NOMO-1 treated with DMSO at 0.1 percent for 48 hours (cell line): ENCODE measurements around the gene OSGIN1.
A peak's percentile ranks its signal among the peaks of the same experiment; 100 is the strongest.

Experiments used
- DNase-seq: peaks from one replicate; lab custom pipeline; 2025; ENCODE audit not compliant: unreplicated experiment; lab: John Stamatoyannopoulos, UW

OSGIN1 gene

GRCh38 chr16:83926726-83927397 lies 26.2 kb upstream of the OSGIN1 start:
- peak; percentile 2 for DNase-seq

GRCh38 chr16:83928341-83929055 lies 24.5 kb upstream of the OSGIN1 start:
- DNase-seq = no peak

GRCh38 chr16:83929811-83930555 lies 23.1 kb upstream of the OSGIN1 start:
- no peak for DNase-seq

- DNase-seq = no peak
Observed at GRCh38 chr16:83930730-83931500, 22.1 kb upstream of the OSGIN1 start.

- no peak for DNase-seq
Observed at GRCh38 chr16:83931556-83931955, 21.5 kb upstream of the OSGIN1 start.

- DNase-seq = no peak
Observed at GRCh38 chr16:83932304-83932703, 20.7 kb upstream of the OSGIN1 start.

- DNase-seq = no peak
Observed at GRCh38 chr16:83932955-83933673, 19.9 kb upstream of the OSGIN1 start.

- no peak for DNase-seq
Observed at GRCh38 chr16:83933885-83934683, 19.0 kb upstream of the OSGIN1 start.

- no peak for DNase-seq
Observed at GRCh38 chr16:83934684-83934977, 18.4 kb upstream of the OSGIN1 start.

GRCh38 chr16:83935005-83935857 lies 17.8 kb upstream of the OSGIN1 start:
- no peak for DNase-seq

- no peak for DNase-seq
Observed at GRCh38 chr16:83935858-83936255, 17.2 kb upstream of the OSGIN1 start.

GRCh38 chr16:83936581-83937165 lies 16.4 kb upstream of the OSGIN1 start:
- DNase-seq = no peak

- DNase-seq = no peak
Observed at GRCh38 chr16:83937267-83937666, 15.8 kb upstream of the OSGIN1 start.

GRCh38 chr16:83937922-83938885 lies 14.8 kb upstream of the OSGIN1 start:
- no peak for DNase-seq

- DNase-seq = peak; percentile 68
Observed at GRCh38 chr16:83939266-83939855, 13.7 kb upstream of the OSGIN1 start.

- DNase-seq = no peak
Observed at GRCh38 chr16:83940119-83940518, 12.9 kb upstream of the OSGIN1 start.
